ENCODE data around the gene DHRSX. TPM values are rescaled to one million over a fixed set of nuclear protein-coding genes. Genes with fewer than 3 reads are reported as not detected.

DHRSX gene
- total RNA-seq, 1 donor from 2014 or later: 30.4 TPM

DNA sequence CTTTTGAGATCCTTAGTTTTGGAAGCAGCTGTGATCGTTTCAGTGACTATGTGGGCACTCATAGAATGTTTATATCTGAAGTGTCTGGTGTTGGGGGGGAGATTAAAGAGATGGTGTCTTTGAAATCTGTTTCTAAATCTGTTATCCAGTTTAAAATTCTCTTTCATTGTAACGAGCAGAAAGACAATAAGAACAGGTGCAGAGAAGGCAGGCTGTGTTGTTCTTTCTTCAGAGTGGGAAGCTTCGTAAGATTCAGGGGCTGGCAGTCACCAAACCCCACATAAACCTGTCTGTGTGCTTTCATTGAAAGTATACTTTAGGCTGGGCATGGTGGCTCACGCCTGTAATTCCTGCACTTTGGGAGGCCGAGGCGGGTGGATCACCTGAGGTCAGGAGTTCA lies 16.3 kb upstream of the DHRSX start:
- no peak overlapping the region for H3K4me3 ChIP-seq (ENCODE audit: insufficient read depth, low read depth, low read length)
- no peaks in the 10 kb centered on the region for H3K4me1 ChIP-seq (ENCODE audit: insufficient read depth, low read length)
- H3K9ac ChIP-seq (ENCODE audit: low read length): no peak overlapping the region
- Mint-ChIP-seq H3K36me3 (ENCODE audit: low read depth, unreplicated experiment) (no peaks in the 10 kb centered on the region), H3K27me3 (ENCODE audit: low read depth, unreplicated experiment) (peaks cover 4% of the 10 kb centered on the region), H3K4me1 (ENCODE audit: low read depth, unreplicated experiment) (no peaks in the 10 kb centered on the region), H3K4me3 (ENCODE audit: unreplicated experiment) (no peak overlapping the region), H3K9me3 (ENCODE audit: unreplicated experiment) (no peaks in the 10 kb centered on the region), H3K27ac (ENCODE audit: unreplicated experiment) (no peak overlapping the region)
- H4K20me1 ChIP-seq (ENCODE audit: insufficient read depth, low read length): no peaks in the 10 kb centered on the region
- peaks cover 5% of the 10 kb centered on the region for H3K27me3 ChIP-seq (ENCODE audit: insufficient read depth, low read length)
- H2AFZ ChIP-seq (ENCODE audit: low read depth, low read length): no peak overlapping the region
- H3K79me2 ChIP-seq (ENCODE audit: insufficient read depth, low read length): no peaks in the 10 kb centered on the region
- no peaks in the 10 kb centered on the region for H3K36me3 ChIP-seq (ENCODE audit: insufficient read depth, low read length)
- no peak overlapping the region for H3K27ac ChIP-seq (ENCODE audit: low read depth, low read length)
- DNase-seq (ENCODE audit: low read depth): no peak
- H3K9me3 ChIP-seq (ENCODE audit: insufficient read depth, low read depth, low read length): no peaks in the 10 kb centered on the region
- TF ChIP-seq, protein P1, sequence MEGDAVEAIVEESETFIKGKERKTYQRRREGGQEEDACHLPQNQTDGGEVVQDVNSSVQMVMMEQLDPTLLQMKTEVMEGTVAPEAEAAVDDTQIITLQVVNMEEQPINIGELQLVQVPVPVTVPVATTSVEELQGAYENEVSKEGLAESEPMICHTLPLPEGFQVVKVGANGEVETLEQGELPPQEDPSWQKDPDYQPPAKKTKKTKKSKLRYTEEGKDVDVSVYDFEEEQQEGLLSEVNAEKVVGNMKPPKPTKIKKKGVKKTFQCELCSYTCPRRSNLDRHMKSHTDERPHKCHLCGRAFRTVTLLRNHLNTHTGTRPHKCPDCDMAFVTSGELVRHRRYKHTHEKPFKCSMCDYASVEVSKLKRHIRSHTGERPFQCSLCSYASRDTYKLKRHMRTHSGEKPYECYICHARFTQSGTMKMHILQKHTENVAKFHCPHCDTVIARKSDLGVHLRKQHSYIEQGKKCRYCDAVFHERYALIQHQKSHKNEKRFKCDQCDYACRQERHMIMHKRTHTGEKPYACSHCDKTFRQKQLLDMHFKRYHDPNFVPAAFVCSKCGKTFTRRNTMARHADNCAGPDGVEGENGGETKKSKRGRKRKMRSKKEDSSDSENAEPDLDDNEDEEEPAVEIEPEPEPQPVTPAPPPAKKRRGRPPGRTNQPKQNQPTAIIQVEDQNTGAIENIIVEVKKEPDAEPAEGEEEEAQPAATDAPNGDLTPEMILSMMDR (IDR thresholded peaks at IDR 0.05; ENCODE audit: insufficient read depth, low read depth, low read length): no peak
- FAIRE-seq: no peak
- no peak overlapping the region for H3K4me2 ChIP-seq (ENCODE audit: low read length)

DNA sequence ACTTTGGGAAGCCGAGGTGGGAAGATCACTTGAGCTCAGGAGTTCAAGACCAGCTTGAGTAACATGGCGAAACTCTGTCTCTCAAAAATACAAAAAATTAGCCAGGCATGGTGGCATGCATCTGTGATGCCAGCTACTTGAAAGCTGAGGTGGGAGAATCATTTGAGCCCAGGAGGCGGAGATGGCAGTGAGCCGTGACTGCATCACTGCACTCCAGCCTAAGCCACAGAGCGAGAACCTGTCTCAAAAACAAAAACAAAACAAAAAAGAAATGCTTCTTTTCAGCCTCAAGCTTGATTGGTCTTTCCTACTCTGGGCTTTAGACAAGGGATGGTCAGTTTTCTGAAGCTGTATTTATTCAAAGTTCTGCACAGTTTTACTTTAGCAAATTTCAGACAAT lies 15.8 kb upstream of the DHRSX start:
- H3K9ac ChIP-seq (ENCODE audit: low read length): no peak overlapping the region
- Mint-ChIP-seq H3K27me3 (ENCODE audit: low read depth, unreplicated experiment) (peaks cover 4% of the 10 kb centered on the region), H3K36me3 (ENCODE audit: low read depth, unreplicated experiment) (no peaks in the 10 kb centered on the region), H3K4me1 (ENCODE audit: low read depth, unreplicated experiment) (no peaks in the 10 kb centered on the region), H3K4me3 (ENCODE audit: unreplicated experiment) (no peak overlapping the region), H3K27ac (ENCODE audit: unreplicated experiment) (no peak overlapping the region), H3K9me3 (ENCODE audit: unreplicated experiment) (no peaks in the 10 kb centered on the region)
- no peaks in the 10 kb centered on the region for H4K20me1 ChIP-seq (ENCODE audit: insufficient read depth, low read length)
- TF ChIP-seq EZH2 (IDR thresholded peaks at IDR 0.05; ENCODE audit: insufficient read depth, low read length): no peak
- TF ChIP-seq, protein P1 (IDR thresholded peaks at IDR 0.05; ENCODE audit: insufficient read depth, low read depth, low read length): no peak
- no peaks in the 10 kb centered on the region for H3K9me3 ChIP-seq (ENCODE audit: insufficient read depth, low read depth, low read length)
- no peaks in the 10 kb centered on the region for H3K79me2 ChIP-seq (ENCODE audit: insufficient read depth, low read length)
- FAIRE-seq (no peak), DNase-seq (ENCODE audit: low read depth) (no peak)
- H3K4me2 ChIP-seq (ENCODE audit: low read length): no peak overlapping the region
- H3K4me1 ChIP-seq (ENCODE audit: insufficient read depth, low read length): no peaks in the 10 kb centered on the region
- no peaks in the 10 kb centered on the region for H3K36me3 ChIP-seq (ENCODE audit: insufficient read depth, low read length)
- no peak overlapping the region for H2AFZ ChIP-seq (ENCODE audit: low read depth, low read length)
- H3K4me3 ChIP-seq (ENCODE audit: insufficient read depth, low read depth, low read length): no peak overlapping the region
- peaks cover 5% of the 10 kb centered on the region for H3K27me3 ChIP-seq (ENCODE audit: insufficient read depth, low read length)
- H3K27ac ChIP-seq (ENCODE audit: low read depth, low read length): no peak overlapping the region

DNA sequence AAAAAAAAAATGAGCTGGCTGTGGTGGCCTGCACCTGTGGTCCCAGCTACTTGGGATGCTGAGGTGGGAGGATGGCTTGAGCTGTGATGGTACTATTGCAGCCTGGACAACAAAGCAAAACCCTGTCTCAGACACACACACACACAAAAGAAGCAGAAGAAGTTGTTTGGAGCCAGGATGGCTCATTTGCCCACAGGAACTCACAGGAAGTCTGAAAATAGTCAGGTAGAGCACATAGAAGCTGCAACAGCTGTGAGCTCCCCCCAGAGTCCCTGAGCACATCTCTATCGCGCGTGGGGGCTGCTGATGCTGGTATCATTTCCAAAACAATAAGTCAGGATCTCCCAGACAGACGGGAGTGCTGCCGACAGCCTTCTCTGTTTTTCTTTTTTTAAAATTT lies 13.4 kb upstream of the DHRSX start:
- Histone ChIP-seq H3K9me3 (ENCODE audit: insufficient read depth, low read depth, low read length) (no peaks in the 10 kb centered on the region), H3K79me2 (ENCODE audit: insufficient read depth, low read length) (no peaks in the 10 kb centered on the region), H4K20me1 (ENCODE audit: insufficient read depth, low read length) (no peaks in the 10 kb centered on the region), H3K4me2 (ENCODE audit: low read length) (no peak overlapping the region), H3K4me3 (ENCODE audit: insufficient read depth, low read depth, low read length) (no peak overlapping the region), H3K27me3 (ENCODE audit: insufficient read depth, low read length) (peaks cover 5% of the 10 kb centered on the region), H3K9ac (ENCODE audit: low read length) (no peak overlapping the region), H2AFZ (ENCODE audit: low read depth, low read length) (no peak overlapping the region), H3K36me3 (ENCODE audit: insufficient read depth, low read length) (no peaks in the 10 kb centered on the region), H3K4me1 (ENCODE audit: insufficient read depth, low read length) (no peaks in the 10 kb centered on the region), H3K27ac (ENCODE audit: low read depth, low read length) (no peak overlapping the region)
- Mint-ChIP-seq H3K27ac (ENCODE audit: unreplicated experiment) (no peak overlapping the region), H3K9me3 (ENCODE audit: unreplicated experiment) (no peaks in the 10 kb centered on the region), H3K4me3 (ENCODE audit: unreplicated experiment) (no peak overlapping the region), H3K4me1 (ENCODE audit: low read depth, unreplicated experiment) (no peaks in the 10 kb centered on the region), H3K36me3 (ENCODE audit: low read depth, unreplicated experiment) (no peaks in the 10 kb centered on the region), H3K27me3 (ENCODE audit: low read depth, unreplicated experiment) (peaks cover 4% of the 10 kb centered on the region)
- FAIRE-seq (no peak), DNase-seq (ENCODE audit: low read depth) (no peak)
- TF ChIP-seq, protein P1 (IDR thresholded peaks at IDR 0.05; ENCODE audit: insufficient read depth, low read depth, low read length): no peak
- no peak for TF ChIP-seq EZH2 (IDR thresholded peaks at IDR 0.05; ENCODE audit: insufficient read depth, low read length)
